Neural cell (in vitro differentiated cells): ENCODE measurements around the gene NBPF11.
"Not testable (repeated sequence)": the region's sequence is repeated elsewhere in the genome, so short reads cannot be mapped to it uniquely, and the experiment has no call there.

ENCODE experiments used
- POLR2AphosphoS5 ChIP-seq: IDR thresholded peaks from 2 replicates; pipeline ENCODE4 v1.6.1; 2012
- TAF1 ChIP-seq: IDR thresholded peaks from 2 replicates; pipeline ENCODE4 v1.6.1; 2012; ENCODE audit warnings: low read depth
- TF ChIP-seq, protein P1 (sequence below): fragments of 450-650 bp; IDR thresholded peaks from 2 replicates; pipeline ENCODE4 v1.5.1; 2014; ENCODE audit warnings: antibody characterized with exemption, mild to moderate bottlenecking, moderate library complexity; ENCODE audit not compliant: poor library complexity, severe bottlenecking

DNA sequence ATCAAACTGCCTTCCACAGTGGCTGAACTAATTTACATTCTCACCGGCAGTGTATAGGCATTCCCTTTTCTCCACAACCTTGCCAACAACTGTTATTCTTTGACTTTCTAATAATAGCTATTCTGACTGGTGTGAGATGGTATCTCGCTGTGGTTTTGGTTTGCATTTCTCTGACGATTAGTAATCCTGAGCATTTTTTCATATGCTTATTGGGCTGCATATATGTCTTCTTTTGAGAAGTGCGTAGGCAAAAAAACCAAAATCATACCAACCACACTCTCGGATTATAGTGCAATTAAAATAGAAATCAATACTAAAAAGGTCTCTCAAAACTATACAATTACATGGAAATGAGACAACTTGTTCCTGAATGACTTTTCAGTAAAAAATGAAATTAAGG lies 78.7 kb downstream of the NBPF11 start:
- not testable (repeated sequence) for TF ChIP-seq TAF1, POLR2AphosphoS5
- TF ChIP-seq, protein P1, sequence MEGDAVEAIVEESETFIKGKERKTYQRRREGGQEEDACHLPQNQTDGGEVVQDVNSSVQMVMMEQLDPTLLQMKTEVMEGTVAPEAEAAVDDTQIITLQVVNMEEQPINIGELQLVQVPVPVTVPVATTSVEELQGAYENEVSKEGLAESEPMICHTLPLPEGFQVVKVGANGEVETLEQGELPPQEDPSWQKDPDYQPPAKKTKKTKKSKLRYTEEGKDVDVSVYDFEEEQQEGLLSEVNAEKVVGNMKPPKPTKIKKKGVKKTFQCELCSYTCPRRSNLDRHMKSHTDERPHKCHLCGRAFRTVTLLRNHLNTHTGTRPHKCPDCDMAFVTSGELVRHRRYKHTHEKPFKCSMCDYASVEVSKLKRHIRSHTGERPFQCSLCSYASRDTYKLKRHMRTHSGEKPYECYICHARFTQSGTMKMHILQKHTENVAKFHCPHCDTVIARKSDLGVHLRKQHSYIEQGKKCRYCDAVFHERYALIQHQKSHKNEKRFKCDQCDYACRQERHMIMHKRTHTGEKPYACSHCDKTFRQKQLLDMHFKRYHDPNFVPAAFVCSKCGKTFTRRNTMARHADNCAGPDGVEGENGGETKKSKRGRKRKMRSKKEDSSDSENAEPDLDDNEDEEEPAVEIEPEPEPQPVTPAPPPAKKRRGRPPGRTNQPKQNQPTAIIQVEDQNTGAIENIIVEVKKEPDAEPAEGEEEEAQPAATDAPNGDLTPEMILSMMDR, result not testable (repeated sequence)
